D341Med (cell line): ENCODE data around the gene PLA2R1.
A peak's percentile ranks its signal among the peaks of the same experiment; 100 is the strongest.

ENCODE experiments used
- DNase-seq: peaks from one replicate; pipeline ENCODE4 v3.0.0; 2012; ENCODE audit warnings: low spot score

The PLA2R1 gene

DNA sequence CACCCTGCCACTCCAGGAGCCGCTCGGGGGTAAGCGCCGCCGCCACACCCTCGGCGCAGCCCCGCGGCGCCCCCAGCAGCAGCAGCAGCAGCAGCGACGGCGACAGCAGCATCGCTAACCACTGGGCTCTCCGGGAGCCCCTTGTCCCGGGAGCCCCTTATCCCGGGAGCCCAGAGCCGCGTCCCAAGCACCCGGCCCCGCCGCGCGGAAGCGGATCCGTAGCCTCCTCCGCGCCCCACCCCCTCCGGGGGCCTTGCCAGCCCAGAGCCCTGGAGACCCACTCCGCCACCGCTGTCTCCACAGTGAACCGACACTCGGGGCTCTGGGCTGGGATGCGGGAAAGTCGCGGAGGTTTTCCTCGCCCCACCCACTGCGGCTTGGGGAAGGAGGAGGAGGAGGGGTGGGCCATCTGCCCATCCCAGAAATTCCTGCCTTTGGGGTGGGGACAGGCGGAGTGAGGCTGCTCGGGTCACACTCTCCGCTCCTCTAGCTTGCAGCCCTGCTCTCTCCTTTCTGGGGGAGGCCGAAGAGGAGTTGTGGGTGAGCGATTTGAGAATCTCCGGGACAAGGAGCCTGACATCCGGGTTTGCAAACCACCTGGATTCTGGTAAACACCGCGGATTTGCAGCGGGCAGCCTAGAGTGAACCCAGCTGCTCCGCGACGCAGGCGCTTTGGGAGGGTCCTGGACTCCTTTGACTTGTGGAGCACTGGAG lies at the start of gene PLA2R1:
TSS of gene PLA2R1 (minus strand) at position 324 of the 714 bp plus-strand sequence. CDS start at position 112, 212 bp downstream.
- DNase-seq, result peak; percentile 54

DNA sequence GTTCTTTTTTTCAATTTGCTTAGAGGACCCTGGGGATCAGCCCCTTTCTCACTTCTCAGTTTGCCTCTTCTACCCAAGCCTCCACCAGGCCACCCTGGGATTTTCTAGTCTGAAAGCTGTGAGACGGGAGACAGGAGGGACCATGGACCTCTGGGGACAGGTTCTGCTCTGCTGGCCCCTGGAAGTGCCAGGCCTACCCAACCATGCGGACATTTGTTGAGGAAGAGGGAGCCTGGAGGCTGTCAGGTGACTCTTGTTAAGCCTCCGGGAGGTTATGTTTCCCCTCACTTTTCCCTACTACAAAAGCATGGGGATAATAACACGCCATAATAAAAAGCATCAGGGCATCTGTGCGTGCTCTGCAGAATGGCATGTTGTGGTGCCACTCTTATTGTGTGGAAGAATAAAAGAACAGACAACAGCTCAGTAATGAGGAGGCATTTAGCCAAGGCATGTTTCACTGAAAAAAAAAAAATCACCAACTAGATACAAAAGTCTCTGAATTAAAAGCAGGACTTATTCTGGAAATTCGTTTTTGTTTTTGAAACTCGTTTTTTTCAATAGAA lies 48.3 kb upstream of the PLA2R1 start:
- DNase-seq, result no peak

DNA sequence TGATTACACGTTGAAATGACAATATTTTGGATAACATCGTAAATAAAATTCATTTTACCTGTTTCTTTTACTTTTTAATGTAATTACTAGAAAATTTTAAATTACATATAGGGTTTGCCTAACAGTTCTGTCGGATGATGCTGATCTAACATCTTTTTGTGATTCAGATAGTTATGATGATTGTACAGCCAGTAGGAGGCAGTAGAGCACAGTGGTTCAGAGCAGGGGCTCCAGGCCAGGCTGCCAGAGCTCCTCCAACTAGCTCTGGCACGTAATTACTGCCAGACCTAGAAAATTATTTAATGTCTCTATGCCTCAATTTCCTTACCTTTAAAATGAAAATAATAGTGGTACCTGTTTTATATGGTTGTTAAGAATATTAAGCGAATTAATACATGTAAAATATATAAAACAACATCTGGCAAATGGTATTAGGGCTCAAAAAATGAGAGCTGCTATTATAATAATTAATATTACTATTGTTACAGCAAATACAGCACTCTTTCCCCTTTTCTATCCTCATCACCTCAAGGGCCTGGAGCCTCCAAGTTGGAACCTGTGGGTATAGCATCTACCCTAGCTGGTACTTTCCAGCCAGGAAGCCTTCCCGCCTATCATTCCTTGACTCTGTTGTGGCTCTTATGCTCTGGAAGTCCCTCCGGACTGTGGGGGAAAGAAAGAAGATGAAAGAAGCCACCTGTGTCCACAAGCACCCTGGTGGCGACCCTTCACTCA lies 47.7 kb upstream of the PLA2R1 start:
- DNase-seq, result peak; percentile 77

DNA sequence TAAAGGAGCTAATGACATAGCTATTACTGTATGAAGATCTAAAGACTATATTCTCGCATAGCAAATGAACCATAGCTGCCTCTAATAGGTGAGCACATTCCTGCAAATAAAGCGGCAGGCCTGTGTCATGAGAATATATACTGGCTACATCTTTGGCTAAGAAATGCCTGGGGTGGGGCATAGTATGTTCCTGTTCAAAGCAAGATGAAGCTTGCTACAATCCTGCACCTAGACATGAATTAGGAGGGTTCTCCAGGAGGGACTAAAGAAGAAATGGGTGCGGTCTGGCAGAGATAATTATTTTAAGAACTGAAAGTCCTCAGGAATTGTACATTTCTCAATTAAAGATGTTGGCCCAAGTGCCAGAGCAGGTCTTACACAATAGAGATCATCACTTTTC lies 46.8 kb upstream of the PLA2R1 start:
- DNase-seq, result no peak

DNA sequence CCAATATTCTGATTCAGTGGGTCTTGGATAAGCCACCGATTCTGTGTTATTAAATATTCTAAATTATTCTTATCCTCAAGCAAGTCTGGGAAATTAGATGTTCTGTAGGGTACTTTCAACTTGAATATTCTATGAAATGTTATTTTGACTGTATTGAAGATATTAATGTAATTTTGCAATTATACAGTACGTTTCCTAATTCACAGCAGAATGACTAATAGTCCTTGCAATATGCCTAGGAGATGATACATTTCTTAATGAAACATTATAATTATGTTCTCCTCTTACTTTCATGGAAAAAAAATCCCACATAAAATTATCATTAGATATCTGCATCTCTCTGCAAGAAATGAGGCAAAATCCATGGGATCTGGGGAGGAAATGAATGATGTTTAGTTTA lies 46.2 kb upstream of the PLA2R1 start:
- no peak for DNase-seq

DNA sequence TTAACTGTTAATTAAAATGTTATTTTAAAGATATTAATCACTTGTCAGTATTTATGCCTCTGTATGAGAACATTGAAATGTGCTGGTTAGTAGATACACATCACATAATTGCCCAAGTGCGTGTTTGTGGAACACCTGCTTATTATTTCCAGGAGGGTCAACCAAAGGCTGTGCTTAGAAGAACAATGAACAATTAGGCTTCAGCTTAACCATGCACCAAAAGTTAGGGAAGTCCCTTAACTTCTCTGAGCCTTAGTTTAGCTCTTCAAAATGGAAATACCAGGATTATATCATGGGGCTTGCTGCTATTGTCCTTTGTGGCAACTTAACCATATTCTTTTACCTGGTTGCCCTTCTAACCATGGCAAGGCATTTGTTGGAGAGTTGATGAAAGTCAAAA lies 43.0 kb upstream of the PLA2R1 start:
- DNase-seq, result no peak

DNA sequence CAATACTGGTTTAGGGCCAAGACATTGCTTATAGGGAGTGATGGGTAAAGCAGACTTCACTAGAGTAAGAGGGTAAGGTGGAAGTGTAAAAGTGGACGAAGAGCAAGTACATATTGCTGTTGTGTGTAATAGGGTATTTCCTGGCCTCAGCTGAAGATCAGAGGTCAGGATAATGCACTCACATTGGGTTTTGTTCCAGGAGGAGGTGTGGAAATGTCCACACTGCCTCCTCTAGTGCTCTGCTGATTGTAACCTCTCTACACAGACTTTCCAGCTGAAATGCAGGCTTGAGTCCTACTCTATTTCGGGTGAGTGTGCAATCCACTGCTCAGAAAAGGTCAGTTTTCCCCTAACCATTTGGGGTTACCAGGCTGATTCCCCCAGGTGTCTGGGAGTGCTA lies 41.7 kb upstream of the PLA2R1 start:
- no peak for DNase-seq

DNA sequence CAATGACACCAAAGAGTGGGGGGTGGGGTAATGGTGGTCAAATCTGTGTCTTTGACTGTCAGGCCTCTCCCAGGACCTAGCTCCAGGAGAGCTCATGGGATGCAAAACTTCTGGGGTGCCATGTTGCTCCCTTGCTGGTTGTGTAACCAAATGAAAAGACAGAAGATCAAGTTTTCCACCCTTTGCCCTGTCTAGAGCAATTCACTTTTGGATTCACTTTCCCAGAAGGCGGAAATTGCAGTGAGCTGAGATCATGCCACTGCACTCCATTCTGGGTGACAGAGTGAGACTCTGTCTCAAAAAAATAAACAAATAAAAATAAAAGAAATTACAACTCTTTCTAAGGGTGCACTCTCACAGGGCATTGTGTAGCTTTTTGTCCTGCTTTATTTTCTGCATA lies 34.9 kb upstream of the PLA2R1 start:
- DNase-seq, result no peak

DNA sequence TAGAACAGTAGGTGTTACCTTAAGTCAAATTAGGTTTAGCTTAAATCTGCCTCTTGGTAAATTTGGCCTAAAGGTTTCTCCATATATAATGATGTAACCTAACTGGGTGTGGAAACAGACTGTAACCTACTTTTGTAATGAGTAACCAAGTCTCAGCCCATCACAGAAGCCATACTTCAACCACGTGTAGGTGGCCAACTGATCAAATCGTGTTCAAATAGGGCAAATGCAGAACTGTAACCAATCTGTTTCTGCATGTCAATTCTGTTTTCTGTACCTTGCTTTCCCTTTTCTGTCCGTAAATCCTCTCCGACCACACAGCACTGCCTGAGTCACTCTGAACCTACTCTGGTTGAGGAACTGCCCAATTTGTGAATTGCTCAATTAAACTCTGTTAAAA lies 34.0 kb upstream of the PLA2R1 start:
- DNase-seq, result no peak

DNA sequence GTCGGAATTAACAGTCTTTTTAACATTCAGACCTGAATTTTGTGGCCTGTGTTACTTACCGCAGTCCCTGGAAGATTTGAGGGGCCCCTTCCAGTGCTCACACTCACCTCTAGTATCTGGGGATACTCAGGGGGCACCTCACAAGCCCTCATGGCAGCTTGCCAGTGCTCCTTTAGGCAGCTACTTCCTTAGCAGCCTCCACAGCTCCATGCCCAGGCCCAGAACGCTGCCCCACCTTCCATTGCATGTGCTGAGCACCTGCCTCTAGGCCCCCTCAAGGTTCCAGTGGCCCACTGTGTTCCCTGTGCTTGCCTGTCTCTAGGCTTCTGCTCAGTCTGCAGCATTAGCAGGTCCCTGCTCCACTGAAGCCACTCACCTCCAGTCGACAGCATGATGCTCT lies 30.0 kb upstream of the PLA2R1 start:
- no peak for DNase-seq

DNA sequence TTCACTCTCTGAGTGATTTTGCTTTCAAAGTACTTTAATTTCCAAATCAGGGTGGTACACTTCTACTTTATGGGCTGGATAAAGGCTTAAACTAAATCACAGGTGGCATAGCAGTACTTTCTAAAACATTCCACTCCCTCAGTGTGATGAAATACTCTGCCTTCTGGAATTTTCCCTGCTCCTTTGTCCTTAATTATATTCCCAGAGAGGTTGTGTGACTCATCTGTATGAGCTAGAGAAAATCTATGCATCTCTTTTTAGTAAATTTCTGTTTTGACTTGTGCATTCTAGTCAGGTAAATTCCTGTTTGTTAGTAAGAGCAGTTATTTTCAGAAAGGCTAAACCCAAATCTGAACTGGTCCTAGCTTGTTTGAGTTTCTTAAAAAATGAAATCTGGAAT lies 29.0 kb upstream of the PLA2R1 start:
- no peak for DNase-seq

DNA sequence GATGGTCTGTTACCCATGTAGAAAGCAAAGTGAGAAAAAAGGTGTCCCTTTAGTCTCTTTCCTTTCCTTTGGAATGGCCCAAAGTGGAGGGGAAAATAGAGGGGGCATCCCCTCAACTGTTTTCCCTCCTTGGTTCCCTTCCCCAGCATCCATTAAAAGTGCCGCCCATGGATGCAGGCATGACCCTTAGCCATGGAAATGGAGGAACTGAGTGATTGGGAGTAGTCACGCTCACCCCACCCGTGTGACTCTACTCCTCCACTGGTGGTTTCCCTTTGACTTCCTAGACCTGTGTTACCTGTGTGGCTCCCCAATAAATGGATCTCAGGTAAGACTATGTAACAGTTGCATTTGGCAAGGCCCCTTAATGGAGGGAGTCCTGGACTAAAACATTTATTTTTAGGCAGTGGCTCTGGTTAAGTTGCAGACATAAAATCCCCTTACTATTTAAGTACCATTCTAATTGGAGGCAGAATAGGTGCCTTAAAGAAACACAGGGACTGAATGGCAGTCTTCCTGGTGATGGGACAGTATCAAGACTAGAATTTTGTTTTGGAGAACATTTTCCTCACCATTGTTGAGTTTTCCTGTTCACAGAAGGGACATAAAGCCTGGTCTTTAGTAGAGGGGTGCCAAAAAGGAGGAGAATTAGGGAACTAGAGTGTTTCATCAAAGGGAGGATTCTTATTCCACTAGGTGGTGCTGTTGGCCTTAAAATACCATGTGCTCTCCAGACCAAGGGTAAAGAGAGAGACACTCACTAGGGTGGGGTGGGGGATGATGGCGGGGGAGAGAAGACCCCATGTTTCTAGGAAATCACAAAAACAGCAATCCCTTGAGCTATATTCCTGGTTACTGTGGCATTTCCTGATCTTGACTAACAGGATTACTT lies 25.7 kb upstream of the PLA2R1 start:
- DNase-seq, result no peak

DNA sequence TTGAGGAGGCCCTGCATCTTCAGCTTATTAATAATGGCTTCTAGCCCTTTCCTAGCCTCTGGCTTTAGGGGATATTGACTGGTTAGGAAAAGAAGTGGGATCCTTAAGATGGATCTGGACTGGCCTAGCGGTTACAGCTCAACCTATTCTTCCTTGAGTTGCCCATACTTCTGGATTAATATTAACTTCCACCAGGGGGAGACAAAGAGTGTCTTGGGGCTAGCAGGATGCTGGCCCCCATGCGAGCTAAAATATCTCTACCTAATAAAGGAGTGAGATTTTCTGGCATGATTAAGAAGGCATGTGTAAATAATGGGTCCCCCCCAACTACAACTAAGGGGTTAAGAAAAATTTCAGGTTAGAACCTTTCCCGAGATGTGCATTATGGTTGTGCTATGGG lies 23.2 kb upstream of the PLA2R1 start:
- no peak for DNase-seq

DNA sequence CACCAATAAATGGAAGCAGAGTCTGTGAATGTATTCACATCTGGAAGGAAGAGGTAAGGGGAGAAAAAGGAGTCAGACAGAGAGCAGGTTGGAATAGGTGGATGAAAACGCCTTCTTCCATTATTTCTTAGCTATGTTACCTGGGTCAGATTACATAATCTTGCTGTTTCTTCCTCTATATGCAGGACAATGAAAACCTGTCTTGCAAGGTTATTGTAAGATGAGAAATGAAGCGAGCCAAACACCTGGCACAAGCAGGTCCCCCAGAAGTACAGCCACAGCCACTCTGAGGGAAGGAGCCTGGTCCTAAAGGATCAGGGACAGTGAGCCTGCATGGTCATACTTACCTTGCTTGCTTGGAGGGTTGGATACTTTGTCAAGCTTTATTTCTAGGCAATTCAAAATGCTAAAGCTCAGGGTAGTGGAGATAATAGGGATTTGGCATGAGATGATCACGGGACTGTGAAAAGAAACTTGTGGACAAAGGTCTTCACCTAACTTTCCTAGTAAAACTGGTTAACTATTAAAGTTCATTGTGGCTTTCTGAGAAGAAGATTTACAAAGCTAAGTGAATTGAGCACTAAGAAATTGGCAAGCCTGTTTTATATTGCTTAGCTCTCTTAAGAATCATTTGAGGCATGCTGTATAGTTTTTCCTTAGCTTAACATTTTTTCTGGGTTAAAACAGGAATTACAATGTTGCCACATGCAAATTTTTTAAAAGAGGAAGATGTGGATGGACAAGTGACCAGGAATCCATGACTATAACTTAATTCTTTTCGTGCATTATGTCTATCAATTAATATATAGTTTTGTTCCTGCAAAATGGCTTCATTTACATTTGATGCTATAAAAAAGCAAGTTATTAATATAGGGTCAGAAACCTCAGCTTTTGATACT lies 15.7 kb upstream of the PLA2R1 start:
- no peak for DNase-seq

DNA sequence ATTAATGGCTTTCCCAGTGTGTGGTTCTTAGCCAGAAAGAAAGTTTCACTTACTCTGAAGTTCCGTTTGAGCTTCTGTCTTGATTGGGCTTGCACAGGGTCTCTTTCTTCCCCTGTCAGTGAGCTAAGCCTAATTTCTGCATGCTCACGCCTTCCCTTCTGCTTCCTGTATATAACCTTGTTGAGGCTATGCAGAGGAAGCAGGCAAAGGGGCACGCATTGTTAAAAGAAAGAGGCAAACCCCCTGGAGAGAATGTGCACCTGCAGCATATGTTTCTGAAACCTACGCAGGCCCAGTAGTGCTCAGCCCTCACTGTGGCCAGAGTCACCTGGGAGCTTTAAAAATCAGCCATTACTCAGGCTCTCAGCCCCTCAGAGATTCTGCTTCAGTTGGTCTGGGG lies 14.5 kb upstream of the PLA2R1 start:
- no peak for DNase-seq

DNA sequence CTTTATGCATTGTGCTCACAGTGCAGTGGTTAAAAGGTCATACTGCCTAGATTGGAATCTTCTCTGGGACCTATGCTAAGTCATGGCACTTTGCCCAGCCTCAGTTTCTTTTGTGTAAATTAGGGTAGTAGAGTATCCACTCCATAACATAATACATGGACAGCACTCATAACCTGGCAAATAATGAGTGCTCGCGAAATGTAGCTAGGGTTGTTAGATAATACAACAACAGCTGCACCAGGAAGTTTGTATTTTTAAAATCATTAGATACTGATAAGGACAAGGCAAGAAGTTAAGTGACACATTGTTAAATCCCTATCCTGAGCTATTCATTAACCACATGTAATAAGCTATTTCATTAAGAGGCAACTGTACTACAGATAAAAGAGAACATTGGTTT lies 13.8 kb upstream of the PLA2R1 start:
- DNase-seq, result no peak

DNA sequence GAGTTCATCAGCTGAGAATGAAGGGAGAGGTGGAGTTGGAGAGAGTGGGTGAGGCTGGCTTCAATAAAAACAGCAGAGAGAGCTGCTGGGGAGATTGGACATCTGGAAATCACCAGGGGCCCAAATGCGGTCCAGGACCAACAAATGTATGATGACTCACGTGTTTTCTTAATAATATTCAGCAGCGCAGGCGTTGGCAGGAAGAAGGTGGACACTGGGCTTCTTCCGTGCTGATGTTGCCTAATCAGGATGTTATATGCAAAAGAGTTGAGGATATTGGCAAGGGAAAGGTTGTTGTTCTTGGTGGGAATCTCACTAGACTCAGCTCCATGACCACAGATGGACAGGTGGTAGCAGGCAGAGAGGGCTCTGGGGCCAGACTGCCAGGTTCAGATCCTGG lies 12.8 kb upstream of the PLA2R1 start:
- DNase-seq, result no peak

DNA sequence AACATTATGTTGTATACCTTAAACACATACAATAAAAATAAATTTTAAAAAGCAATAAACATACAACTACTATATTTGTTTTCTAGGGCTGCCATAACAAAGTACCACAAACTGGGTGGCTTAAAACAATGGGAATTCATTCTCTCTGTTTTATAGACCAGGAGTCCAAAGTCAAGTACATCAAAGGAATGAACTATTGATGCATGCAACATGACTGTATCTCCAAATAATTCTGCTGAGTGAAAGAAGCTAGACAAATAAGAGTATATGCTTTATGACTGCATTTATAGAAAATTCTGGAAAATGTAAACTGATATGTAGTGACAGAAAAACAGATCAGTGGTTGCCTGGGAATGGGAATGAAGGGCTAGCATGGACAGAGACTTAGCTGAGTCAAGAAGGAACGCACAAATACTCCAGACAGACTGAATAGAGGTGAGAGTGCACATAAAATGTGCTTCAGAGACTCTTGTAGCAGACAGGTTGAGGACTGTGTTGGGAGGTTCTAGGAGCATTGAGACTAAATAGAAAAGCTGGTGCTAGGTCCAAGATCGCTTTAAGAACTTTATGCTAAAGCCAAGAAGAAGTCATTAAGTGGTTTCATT lies 11.0 kb upstream of the PLA2R1 start:
- no peak for DNase-seq

DNA sequence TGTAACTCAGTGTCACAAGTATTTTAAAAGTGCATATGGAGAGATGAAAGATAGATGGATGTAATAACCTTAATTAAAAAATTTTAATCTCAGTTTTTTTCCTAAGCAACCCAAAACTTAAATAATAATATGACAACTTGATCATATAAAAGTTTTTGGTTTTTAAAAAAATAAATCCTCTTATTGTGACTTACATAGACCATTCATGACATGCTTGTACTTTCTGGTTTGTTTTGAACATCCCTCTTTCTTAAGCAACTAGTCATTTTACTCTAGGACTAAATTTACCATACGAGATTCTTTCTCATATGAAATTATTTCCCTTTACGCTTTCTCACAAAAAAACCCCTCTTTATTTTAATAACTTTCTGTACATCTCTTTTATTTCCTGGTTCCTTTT lies 6.5 kb upstream of the PLA2R1 start:
- no peak for DNase-seq

DNA sequence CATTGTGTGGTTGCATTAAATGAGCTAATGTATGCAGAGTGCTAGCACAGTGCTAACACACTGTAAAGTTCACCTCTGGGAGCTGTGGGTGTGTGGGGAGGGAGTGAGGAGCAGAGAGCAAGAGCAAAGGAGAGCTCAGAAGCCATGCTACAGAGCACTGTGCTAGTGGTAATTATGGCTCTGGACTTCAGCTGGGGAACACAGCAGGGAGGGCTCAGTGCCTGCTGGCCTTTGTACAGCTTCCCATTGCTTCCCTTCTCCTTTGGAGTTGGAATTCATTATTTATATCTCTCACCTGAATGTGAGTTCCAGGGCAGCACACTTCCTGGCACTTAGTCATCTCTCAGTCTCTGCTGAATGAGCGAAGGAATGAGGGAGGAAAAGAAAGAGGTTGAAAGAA lies 2.5 kb upstream of the PLA2R1 start:
- no peak for DNase-seq
